NCI-H128 (cell line): ENCODE data around the gene FA2H.
"Not testable (repeated sequence)": the region's sequence is repeated elsewhere in the genome, so short reads cannot be mapped to it uniquely, and the experiment has no call there.

ENCODE experiments used
- DNase-seq: peaks from one replicate; lab custom pipeline; 2025; ENCODE audit not compliant: unreplicated experiment; lab: John Stamatoyannopoulos, UW

FA2H gene

DNA sequence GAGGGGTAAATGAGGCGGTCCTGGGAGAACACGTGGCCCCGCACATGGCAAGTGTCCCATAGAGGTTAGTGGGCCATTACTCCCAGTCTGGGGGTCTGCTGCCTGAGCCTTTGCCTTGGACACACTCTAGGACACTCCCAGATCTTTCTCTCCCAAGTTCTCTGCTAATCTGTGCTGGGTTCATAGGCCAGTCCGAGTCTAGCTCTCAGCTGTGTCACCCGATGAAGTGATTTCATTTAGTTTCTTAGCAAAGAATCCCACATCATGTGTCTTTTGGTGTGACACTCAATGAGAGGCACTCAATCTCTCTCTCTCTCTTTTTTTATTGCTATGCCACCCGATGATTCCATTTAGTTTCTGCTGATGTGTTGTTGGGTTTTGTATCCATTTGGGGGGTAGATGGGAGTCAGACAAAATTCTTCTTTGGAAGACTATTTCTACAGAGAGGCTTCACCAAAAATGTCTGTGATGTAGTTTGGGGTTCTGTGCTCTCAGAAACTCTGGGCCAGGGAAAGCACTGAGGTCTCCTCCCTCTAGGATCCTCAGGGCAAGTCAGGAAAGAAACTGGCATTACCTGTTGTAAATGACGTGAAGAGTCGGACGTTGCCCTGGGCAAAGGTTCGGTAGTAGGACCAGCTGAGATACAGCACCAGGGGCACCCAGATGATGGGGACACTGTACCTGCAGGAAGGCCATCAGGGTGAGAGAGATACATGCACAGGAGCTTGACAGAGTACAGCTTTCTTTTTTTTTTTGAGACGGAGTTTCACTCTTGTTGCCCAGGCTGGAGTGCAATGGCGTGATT is 48.8 kb downstream of the FA2H start:
- no peak for DNase-seq

DNA sequence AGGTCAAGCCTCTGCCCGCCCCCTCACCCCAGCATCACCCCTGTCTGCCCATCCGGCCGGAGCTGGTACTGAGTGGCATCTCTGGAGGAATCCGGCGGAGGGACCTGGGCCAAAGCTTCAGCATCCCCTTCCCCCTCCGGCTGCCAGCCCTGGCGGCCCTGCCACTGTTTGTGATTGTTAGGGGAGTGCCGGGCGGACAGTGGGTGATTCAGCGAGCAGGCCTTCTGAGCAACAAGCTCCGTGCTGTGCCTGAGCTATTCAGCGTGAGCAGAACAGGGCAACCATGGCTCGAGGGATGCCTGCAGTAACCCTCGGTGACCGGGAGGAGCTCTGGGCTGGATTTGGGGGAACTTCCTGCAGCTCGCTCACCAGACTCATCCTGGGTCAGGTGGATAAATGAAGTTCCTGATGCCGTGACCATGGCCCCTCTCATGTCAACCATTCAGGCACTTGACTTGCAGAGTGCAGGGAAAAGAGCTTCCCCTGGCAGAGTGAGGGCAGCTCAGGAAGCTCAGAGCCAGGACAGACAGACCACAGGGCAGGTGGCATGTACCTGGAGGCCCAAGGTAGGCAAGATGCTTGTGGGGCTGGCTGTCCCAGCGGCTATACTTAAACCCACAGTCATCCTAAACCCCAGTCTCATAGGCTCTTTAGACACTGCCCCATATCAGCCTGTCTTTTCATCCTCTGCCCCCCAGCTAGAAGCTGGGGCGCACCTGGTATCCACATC is 49.6 kb downstream of the FA2H start:
- DNase-seq, result no peak

DNA sequence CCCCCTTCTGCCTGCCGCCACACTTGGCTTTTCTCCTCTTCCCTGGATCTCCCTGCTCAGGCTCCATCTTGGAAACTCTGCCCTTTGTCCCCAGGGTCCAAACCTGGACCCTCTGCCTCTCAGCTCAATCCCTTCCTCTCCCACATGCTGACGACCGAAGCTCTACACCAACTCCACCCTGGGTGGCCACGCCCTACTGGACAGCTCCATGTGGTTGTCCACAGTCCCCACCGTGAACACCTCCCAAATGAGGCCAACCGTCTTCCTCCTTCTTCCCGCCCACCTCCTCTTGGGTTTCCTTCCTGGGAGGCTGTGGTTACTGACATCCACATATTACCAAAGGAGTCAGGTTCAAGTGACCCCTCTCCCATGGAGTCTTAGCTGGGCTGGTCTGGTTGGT is 51.4 kb downstream of the FA2H start:
- no peak for DNase-seq

DNA sequence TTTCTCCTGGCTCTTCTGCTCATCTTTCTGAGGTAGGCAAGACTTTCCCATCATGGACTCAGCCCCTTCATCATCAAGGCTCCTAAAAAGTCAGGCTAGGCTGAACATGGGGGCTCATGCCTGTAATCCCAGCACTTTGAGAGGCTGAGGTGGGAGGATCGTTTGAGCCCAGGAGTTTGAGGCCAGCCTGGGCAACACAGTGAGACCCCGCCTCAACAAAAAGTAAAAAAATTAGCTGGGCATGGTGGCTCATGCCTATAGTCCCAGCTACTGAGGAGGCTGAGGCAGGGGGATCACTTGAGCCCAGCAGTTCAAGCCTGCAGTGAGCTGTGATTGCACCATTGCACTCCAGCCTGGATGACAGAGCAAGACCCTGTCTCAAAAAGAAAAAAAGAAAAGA is 52.5 kb downstream of the FA2H start:
- not testable (repeated sequence) for DNase-seq

DNA sequence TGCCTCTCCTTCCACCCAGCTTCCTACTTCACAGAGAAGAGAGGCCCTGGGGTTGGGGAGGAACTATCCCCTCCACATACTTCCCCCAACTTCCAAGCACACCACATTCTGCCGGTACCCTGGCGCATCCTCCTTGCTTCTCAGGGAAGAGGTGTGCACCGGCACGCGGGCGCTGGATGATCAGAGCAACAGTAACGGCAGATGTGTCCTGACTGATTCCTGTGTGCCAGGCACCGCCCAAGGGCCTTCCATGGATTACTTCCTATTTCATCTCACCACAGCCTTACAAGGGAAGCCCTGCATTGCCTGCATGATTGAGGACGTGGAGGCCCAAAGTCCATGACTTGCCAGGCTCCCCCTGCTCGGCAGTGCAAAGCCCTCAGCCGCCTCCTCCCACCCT is 52.9 kb downstream of the FA2H start:
- DNase-seq, result no peak

DNA sequence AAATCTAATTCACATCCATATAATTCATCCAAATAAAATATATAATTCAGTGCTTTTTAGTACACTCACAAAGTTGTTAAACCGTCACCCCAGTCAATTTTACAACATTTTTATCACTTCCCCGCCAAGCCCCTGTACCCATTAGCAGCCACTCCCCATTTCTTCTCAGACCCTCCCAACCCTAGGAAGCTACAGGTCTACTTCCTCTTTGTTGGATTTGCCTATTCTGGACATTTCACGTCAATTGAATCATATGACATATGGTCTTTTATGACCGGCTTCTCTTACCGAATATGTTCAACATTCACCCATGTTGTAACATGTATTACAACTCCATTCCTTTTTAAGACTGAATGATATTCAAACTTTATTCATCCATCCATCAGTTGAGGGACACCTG is 54.0 kb downstream of the FA2H start:
- DNase-seq, result no peak

DNA sequence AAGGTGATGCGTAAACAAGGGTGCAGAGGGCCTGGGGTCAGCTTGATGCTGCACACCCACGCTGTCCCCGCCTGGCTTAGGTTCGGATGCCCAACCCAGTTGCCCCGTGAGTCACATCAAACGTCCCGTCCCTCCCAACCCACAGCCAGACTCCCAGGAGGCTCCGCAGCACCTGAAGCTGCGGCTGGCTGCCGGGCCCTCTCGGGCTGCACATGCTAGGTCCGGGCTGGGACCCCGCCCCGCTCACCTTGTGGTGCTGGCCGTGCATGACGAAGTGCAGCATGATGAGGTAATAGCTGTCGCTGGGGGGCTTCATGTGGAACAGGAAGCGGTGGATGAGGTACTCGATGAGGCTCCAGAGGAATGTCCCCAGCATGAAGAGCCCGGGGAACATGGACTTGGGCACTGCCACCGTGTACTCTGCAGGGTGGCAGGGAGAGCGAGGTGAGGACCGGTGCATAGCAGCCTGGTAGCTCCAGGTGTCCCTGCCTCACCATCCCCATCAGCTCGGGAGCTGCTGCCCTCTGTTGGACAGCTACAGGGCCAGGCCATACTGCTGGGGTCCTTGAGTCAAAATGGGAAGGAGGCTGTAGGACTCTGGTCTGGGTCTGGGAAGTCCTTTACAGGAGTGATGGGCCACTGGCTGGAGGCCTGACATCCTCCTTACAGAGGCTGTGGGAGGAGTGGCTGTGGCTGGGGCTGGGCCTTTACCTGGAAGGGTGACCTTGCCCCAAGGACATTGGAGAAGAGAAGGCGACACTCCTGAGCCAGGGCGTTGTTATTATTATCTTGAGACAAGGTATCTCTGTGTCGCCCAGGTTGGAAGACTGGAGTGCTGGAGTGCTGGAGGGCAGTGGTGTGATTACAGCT is 55.6 kb downstream of the FA2H start:
- no peak for DNase-seq

DNA sequence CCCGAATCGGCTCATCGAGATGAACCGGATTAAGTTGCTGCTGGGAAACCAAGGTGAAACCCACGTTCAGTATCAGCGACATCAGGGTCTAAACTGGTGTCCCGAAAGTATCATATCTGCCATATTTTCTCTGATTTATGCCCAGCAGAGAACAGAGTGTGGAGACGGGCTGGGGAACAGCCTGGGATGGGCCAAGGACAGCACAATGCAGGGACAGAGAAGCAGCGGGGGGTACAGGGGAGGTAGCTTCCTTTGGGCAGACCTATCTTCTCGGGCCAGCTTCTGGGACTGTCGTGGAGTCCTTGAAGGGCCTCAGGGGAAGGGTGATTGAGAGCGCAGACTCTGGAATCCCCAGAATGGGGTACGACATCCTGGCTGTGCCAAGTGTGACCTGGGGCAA is 56.5 kb downstream of the FA2H start:
- no peak for DNase-seq

DNA sequence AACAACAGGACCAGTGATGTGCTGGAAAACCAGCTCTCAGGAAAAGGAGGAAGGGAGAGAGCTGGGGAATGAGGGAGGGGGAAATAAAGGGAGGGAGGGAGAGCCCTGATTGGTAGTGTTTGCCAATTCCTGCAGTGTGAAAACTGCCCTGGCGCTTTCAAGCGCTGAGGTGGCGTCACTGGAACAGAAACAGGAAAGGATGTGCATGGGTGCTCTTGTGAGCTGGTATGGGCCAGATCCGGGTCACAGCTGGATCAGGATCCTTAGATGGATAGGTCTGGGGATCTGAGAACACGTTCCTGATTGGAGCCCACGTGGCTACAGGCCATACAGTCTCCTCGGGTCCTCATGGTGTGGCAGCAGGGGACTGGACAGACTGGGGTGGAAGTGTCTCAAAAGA is 57.3 kb downstream of the FA2H start:
- no peak for DNase-seq

DNA sequence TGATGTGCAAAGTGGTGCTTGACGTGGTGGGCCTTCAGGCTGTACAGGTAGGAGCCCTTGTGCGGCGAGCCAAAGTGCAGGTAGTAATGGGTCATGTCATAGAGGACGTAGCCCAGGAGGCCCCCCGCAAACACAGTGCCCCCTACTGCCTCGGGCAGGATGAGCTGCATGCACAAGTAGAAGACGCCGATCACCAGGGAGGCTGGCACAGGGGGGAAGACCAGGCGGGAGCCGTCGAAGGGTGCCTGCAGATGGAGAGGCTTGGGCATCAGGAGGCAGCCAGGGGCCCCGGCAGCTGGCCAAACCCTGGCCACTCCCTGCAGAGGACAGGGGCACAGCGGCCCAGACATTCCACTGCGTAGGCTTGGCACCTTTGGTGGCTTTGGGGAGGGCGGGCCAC is 58.3 kb downstream of the FA2H start:
- DNase-seq, result no peak

DNA sequence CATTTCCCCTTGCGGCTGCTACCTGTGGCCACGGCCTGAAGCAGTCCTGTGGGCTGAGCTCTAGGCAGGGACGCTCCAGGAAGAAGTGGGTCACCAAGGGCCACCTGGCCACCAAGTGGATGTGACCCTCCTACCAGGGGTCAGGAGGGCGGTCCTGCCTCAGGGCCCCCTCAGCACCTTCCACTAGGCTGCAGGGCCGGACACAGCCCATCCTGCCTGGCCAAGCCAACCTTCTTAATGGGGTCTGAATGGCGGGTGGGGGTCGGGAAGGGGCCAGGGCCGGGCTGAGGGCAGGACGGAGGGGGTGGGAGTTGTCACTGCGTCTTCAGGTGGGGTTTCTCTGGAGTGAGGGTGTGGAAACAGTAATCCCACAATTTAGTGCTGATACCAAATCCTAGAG is 60.7 kb downstream of the FA2H start:
- DNase-seq, result no peak

DNA sequence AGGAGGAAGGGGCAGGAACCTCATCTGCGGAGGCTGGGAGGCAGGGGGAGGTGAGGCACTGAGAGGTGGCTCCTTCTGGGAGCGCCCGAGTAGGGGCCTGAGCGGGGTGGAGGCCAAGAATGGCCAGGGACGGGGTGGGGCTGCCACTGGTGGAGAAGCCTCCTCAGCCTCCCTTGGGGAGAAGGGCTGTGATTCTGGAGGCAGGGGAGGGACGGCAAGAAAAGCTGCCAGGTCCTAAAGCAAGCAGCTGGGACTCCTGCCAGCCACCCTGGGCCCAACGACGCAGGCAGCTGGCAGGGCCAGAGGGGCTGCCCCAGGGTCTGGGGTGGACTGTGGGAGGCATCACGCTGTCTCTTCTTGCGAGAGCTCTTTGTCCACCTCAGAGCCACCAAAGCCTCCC is 61.3 kb downstream of the FA2H start:
- DNase-seq, result no peak

DNA sequence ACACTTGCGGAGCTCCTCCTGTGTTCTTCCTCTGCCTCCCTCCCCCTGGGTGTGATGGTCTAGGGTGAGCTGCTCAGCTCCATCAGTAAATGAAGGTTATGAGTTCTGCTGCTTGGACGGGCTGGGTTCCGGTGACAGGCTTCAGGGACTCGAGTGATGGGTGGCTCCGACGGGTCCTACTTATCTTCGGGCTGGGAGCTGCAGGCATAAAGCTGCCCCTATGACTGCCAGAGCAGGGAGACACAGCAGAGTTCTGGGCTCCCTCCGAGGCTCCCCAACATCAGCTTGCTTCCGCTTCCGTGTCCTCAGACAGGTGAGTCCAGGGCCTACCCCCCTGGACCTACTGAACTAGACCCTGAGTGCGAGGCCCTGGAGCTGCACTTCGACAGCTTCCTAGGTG is 62.7 kb downstream of the FA2H start:
- DNase-seq, result no peak

DNA sequence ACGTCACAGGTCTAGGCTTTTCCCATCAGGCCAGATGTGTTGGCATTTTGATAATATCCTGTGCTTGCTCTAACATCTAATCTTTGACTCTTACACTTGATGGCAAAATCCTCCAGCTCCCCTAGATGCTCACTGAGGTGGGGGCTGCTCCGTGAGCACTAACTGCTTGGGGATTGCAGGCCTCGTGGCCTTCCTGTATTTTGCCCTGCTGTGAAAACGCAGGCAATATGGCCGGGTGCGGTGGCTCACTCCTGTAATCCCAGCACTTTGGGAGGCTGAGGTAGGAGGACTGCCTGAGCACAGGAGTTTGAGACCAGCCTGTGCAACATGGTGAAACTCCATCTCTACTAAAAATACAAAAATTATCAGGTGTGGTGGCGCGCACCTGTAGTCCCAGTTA is 64.2 kb downstream of the FA2H start:
- DNase-seq, result no peak

DNA sequence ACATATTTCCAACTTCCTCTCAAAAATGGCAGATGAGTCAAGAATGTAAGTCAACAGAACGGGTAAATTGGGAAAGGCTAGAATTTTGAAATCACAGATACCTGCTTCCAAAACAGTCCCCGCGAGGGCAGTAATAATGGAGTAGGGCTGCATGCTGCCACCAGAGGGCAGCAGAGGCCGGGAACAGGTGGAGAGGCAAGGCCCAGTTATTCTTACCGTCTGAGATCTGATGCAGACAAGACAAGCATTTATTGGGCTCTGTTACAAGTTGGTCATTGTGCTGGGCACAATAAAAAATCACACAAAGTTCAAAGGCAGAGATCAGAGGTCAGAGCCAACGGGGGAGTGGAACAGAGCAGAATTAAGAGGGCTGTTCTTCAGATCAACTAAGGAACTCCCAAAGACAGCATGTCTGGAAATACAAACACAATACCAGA is 65.2 kb downstream of the FA2H start:
- DNase-seq, result peak; percentile 49

DNA sequence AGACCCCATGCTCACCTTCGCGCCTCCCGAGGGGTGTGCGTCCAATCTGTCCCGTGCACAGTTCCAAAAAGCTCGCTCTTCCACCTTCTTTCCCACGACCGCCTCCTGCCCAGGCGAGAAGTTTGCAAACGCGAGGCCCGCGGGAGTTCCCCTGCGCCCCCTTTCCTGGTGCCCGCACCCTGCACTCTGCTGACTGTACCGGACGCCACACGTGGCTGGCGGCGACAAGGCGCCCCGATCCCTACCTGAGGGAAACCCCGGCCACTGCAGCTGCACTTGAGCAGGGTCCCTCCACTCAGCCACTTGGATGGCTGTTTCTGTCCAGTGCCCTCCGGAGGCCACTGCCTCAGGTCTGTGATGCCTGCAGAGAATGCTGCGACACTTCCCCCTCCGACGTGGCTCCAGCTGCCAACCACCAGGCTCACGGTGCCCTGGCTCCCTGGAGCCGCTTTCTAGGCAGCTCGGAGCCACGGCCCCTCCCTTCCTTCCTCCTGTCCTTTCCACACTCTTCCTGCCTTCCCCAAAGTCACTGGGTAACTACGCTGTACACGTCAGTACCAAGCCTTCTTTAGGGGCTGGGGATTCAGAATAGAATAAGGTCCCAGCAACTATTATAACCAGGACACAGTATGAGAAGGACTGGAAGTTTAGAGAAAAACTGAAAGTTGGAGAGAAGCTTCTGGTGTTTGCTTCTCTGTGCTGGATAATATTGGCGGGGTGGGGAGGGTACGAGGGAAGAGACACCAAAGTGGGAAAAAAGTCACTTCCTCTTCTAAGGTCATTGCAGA is 74.0 kb downstream of the FA2H start, which contains the start of gene MLKL:
MLKL (minus strand) TSS at position 425 of the 788 bp plus-strand sequence. CDS start 5,105 bp downstream, outside the sequence.
- no peak for DNase-seq

DNA sequence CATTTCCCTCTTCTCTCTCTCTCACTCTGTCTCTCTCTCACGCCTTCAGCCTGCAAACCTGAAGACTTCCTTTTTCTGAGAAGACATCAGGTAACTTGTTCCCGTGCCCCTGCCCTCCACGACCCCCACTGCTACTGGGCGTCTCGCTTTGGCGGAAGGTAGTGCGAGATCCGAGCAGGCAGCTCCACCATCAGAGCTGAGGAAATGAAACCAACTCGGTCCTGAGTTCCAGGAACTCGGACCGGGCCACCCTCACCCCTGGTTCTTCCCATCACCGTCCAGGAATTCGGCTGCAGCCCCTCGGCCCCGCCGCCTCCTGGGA is 74.5 kb downstream of the FA2H start:
- no peak for DNase-seq

DNA sequence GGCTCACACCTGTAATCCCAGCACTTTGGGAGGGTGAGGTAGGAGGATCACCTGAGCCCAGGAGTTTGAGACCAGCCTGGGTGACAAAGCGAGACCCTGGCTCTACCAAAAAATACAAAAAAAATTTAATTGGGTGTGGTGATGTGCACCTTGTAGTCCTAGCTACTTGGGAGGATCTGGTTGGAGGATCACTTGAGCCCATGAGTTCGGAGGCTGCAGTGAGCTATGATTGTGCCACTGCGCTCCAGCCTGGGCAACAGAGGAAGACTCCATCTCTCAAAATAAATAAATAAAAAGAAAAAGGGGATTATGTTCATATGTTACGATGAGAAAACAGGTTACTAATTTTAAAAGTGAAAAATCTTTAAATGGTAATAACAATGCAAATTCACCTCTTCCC is 75.0 kb downstream of the FA2H start:
- no peak for DNase-seq

DNA sequence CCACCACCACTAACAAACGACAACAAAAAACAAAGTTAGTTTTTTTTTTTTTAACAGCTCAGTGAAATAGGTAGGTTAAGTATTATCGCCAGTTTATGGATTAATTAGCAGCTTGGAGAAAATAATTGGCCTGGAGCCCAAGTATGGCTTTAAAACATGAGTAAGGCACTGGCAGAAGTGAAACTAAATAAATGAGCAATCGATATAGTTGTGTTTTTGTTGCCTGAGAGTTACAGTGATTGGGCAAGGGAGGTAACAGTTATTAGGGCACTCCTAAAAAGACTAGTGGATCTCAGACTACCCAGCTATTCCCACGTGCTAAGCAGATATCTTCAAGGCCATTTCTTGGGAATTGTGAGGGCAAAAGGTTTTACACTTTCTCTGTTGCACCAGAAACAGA is 76.4 kb downstream of the FA2H start:
- no peak for DNase-seq

DNA sequence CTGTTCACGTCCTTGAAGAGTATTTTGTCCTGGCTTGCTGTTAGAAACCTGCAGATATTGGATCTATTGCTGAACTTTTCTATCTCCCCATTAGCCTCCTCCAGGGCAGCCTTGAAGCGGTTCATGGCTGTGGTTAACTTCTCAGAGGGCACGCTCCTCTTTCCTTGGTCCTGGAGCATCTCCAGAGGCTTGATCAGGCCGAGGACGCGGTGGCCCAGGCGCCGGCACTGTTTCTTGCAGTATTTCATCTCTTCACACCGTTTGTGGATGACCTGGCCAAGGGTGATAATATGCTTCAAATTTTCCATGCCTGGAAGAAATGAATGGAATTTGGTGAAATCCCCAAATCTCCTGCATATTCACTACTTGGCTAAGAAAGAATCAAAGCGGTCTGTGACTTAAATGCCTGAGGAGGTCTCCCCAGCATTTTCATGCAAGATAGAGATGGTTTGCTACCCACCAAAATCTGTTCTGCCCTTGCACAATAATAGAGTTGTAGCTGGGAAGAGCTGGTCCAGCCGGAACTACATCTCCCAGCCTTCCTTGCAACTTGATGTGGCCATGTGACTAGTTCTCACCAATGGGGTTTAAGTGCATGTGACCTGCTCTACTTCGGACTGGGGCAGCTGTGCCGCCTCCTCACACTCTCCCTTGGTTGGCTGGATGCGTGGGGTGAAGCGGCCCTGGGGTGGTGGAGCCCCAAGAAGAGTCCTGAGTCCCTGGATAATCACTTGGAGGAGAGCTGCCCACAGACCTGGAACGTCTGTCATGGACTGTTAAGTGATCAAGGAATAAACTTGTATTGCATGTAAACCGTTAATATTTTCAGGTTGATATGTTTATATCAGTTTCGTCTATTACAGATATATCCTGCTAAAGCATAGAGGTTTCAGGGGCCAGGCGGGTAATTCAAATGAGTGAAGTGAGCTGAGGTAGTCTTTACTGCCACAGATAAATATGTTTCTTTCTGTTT is 78.9 kb downstream of the FA2H start:
- DNase-seq, result no peak
